H9 (cell line): ENCODE measurements around the gene CORIN. TPM values are rescaled to one million over a fixed set of nuclear protein-coding genes. Genes with fewer than 3 reads are reported as not detected.

Experiments used
- DNase-seq: peaks from one replicate; pipeline ENCODE4 v3.0.0-alpha.2; 2017
- H2AFZ ChIP-seq: one replicate; pipeline ENCODE4 v1.6.1; 2013; ENCODE audit warnings: mild to moderate bottlenecking, low read length, control low read depth, moderate library complexity
- H2AK5ac ChIP-seq: 2 replicates; pipeline ENCODE4 v1.6.1; 2013; ENCODE audit warnings: low read length, control low read depth, mixed read lengths; ENCODE audit not compliant: insufficient read length
- H2BK120ac ChIP-seq: one replicate; pipeline ENCODE4 v1.6.1; 2013; ENCODE audit warnings: low read depth, mild to moderate bottlenecking, low read length, control low read depth, inconsistent platforms; ENCODE audit not compliant: poor library complexity, severe bottlenecking
- H2BK12ac ChIP-seq: 2 replicates; pipeline ENCODE4 v1.6.1; 2013; ENCODE audit warnings: low read length, control low read depth, mixed read lengths, low read depth; ENCODE audit not compliant: insufficient read length
- H2BK15ac ChIP-seq: 2 replicates; pipeline ENCODE4 v1.6.1; 2013; ENCODE audit warnings: low read depth, low read length, control low read depth
- H2BK20ac ChIP-seq: one replicate; pipeline ENCODE4 v1.6.1; 2013; ENCODE audit warnings: low read depth, mild to moderate bottlenecking, low read length, control low read depth, inconsistent platforms; ENCODE audit not compliant: poor library complexity, severe bottlenecking
- H2BK5ac ChIP-seq: 2 replicates; pipeline ENCODE4 v1.6.1; 2013; ENCODE audit warnings: low read length, control low read depth, mixed read lengths; ENCODE audit not compliant: insufficient read length
- H3K14ac ChIP-seq: 2 replicates; pipeline ENCODE4 v1.6.1; 2013; ENCODE audit warnings: low read length, control low read depth; ENCODE audit not compliant: insufficient read depth
- H3K18ac ChIP-seq: 2 replicates; pipeline ENCODE4 v1.6.1; 2013; ENCODE audit warnings: low read depth, mild to moderate bottlenecking, mixed read lengths, low read length, control low read depth; ENCODE audit not compliant: insufficient read length
- H3K23ac ChIP-seq: 2 replicates; pipeline ENCODE4 v1.6.1; 2013; ENCODE audit warnings: low read length, control low read depth, mixed read lengths, low read depth; ENCODE audit not compliant: insufficient read length
- H3K23me2 ChIP-seq: 2 replicates; pipeline ENCODE4 v1.6.1; 2013; ENCODE audit warnings: low read depth, mild to moderate bottlenecking, mixed read lengths, low read length, control low read depth; ENCODE audit not compliant: insufficient read length, poor library complexity, severe bottlenecking
- H3K27ac ChIP-seq: 2 replicates; pipeline ENCODE4 v1.5.1; 2013; ENCODE audit warnings: low read length, control low read depth, mixed read lengths, low read depth; ENCODE audit not compliant: insufficient read length
- H3K27me3 ChIP-seq: 2 replicates; pipeline ENCODE4 v1.6.1; 2013; ENCODE audit warnings: low read length, control low read depth, inconsistent platforms; ENCODE audit not compliant: insufficient read depth
- H3K4ac ChIP-seq: 2 replicates; pipeline ENCODE4 v1.6.1; 2013; ENCODE audit warnings: low read depth, mild to moderate bottlenecking, control low read depth, inconsistent platforms, low read length, moderate library complexity
- H3K4me1 ChIP-seq: 2 replicates; pipeline ENCODE4 v1.6.1; 2013; ENCODE audit warnings: low read length, control low read depth, inconsistent platforms; ENCODE audit not compliant: insufficient read depth
- H3K4me2 ChIP-seq: 2 replicates; pipeline ENCODE4 v1.6.1; 2013; ENCODE audit warnings: low read length, control low read depth, mixed read lengths; ENCODE audit not compliant: insufficient read length, insufficient read depth
- H3K56ac ChIP-seq: 2 replicates; pipeline ENCODE4 v1.6.1; 2013; ENCODE audit warnings: low read depth, mild to moderate bottlenecking, mixed read lengths, low read length, control low read depth; ENCODE audit not compliant: insufficient read length
- H3K79me1 ChIP-seq: 2 replicates; pipeline ENCODE4 v1.6.1; 2013; ENCODE audit warnings: low read depth, mild to moderate bottlenecking, moderate library complexity, low read length, control low read depth, inconsistent platforms; ENCODE audit not compliant: insufficient read depth, poor library complexity, severe bottlenecking
- H3K79me2 ChIP-seq: 2 replicates; pipeline ENCODE4 v1.6.1; 2013; ENCODE audit warnings: low read length, control low read depth, inconsistent platforms; ENCODE audit not compliant: insufficient read depth
- H3K9ac ChIP-seq: 2 replicates; pipeline ENCODE4 v1.6.1; 2013; ENCODE audit warnings: low read length, control low read depth, mixed read lengths; ENCODE audit not compliant: insufficient read length; ENCODE audit errors: extremely low read depth
- H3K9me3 ChIP-seq: one replicate; pipeline ENCODE4 v1.6.1; 2013; ENCODE audit warnings: low read depth, low read length, inconsistent platforms; ENCODE audit not compliant: control insufficient read depth
- H3T11ph ChIP-seq: one replicate; pipeline ENCODE4 v1.6.1; 2013; ENCODE audit warnings: mild to moderate bottlenecking, low read length, control low read depth, inconsistent platforms
- H4K20me1 ChIP-seq: one replicate; pipeline ENCODE4 v1.6.1; 2013; ENCODE audit not compliant: control insufficient read depth, insufficient read length, insufficient read depth
- H4K5ac ChIP-seq: 2 replicates; pipeline ENCODE4 v1.6.1; 2013; ENCODE audit warnings: low read depth, mild to moderate bottlenecking, mixed read lengths, low read length, control low read depth; ENCODE audit not compliant: insufficient read length
- H4K8ac ChIP-seq: replicated peaks from 2 replicates; pipeline ENCODE4 v1.6.1; 2013; ENCODE audit warnings: low read length, control low read depth, mixed read lengths, low read depth; ENCODE audit not compliant: insufficient read length
- H4K91ac ChIP-seq: 2 replicates; pipeline ENCODE4 v1.6.1; 2013; ENCODE audit warnings: low read depth, mild to moderate bottlenecking, moderate library complexity, mixed read lengths, low read length, control low read depth; ENCODE audit not compliant: insufficient read length
- H3K27ac Mint-ChIP-seq, 3 experiments: 2 replicates in 2 of 3; 3 replicates in 1 of 3; pipeline ENCODE4 v1.8.0; 2020 to 2021; ENCODE audit warnings: mixed read lengths in 3 of 3, mild to moderate bottlenecking in 1 of 3, moderate library complexity in 1 of 3
- H3K27me3 Mint-ChIP-seq: 2 replicates; pipeline ENCODE4 v1.8.0; 2021; ENCODE audit warnings: low read depth, mild to moderate bottlenecking, moderate library complexity, mixed read lengths
- H3K36me3 Mint-ChIP-seq, 3 experiments: 2 replicates in 2 of 3; 3 replicates in 1 of 3; pipeline ENCODE4 v1.8.0; 2020 to 2021; ENCODE audit warnings: low read depth in 3 of 3, mixed read lengths in 3 of 3; ENCODE audit not compliant: insufficient read depth in 1 of 3
- H3K4me1 Mint-ChIP-seq, 2 experiments: 2 replicates each; pipeline ENCODE4 v1.8.0; 2020; ENCODE audit warnings: mixed read lengths in 2 of 2
- H3K4me3 Mint-ChIP-seq, 2 experiments: 2 replicates in 1 of 2; 3 replicates in 1 of 2; pipeline ENCODE4 v1.8.0; 2020 to 2021; ENCODE audit warnings: mild to moderate bottlenecking in 2 of 2, mixed read lengths in 2 of 2, moderate library complexity in 1 of 2
- H3K9me3 Mint-ChIP-seq, 2 experiments: 2 replicates in 1 of 2; 3 replicates in 1 of 2; pipeline ENCODE4 v1.8.0; 2020; ENCODE audit warnings: mild to moderate bottlenecking in 2 of 2, mixed read lengths in 2 of 2, moderate library complexity in 1 of 2
- WGBS: extraction: QIAGEN DNeasy Blood & Tissue Kit; methylation state at CpG from one replicate; pipeline ENCODE4 v1.1.7; 2013; ENCODE audit warnings: missing lambda C conversion rate, low lambda C conversion rate, mixed read lengths; ENCODE audit not compliant: insufficient read length; ENCODE audit errors: extremely low coverage; 5-methylcytosine and 5-hydroxymethylcytosine counted together
- total RNA-seq: library from RNA; stranded (reverse); gene quantifications from 2 replicates; pipeline ENCODE4 v1.2.1, GENCODE V29; 2021
- TF ChIP-seq, protein P1 (sequence below): fragments of 200-600 bp; sonication (generic); conservative IDR thresholded peaks from 3 replicates; pipeline ENCODE4 v1.8.0; 2021; ENCODE audit warnings: antibody characterized with exemption, mild to moderate bottlenecking

CORIN gene
- total RNA-seq, 1 experiment from 2014 or later, result 0.39 TPM

GRCh38 chr4:47790105-47790504, 47.8 kb downstream of the CORIN start:
- H3K9me3 Mint-ChIP-seq, result no peaks in the 10 kb centered on the region
- H3K4me1 ChIP-seq, result no peaks in the 10 kb centered on the region
- H3K27ac ChIP-seq, result no peak overlapping the region
- TF ChIP-seq, protein P1, sequence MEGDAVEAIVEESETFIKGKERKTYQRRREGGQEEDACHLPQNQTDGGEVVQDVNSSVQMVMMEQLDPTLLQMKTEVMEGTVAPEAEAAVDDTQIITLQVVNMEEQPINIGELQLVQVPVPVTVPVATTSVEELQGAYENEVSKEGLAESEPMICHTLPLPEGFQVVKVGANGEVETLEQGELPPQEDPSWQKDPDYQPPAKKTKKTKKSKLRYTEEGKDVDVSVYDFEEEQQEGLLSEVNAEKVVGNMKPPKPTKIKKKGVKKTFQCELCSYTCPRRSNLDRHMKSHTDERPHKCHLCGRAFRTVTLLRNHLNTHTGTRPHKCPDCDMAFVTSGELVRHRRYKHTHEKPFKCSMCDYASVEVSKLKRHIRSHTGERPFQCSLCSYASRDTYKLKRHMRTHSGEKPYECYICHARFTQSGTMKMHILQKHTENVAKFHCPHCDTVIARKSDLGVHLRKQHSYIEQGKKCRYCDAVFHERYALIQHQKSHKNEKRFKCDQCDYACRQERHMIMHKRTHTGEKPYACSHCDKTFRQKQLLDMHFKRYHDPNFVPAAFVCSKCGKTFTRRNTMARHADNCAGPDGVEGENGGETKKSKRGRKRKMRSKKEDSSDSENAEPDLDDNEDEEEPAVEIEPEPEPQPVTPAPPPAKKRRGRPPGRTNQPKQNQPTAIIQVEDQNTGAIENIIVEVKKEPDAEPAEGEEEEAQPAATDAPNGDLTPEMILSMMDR, result no peak
- H3K4me1 Mint-ChIP-seq, result peaks cover 6 to 13% of the 10 kb centered on the region in 2 experiments; a peak in 3 of 4 replicates
- H2BK20ac ChIP-seq, result no peak overlapping the region
- H4K91ac ChIP-seq, result no peak overlapping the region
- DNase-seq, result no peak
- no peak overlapping the region for H3K18ac ChIP-seq
- no peak overlapping the region for H3K4me2 ChIP-seq
- no peak overlapping the region for H3T11ph ChIP-seq
- H2AK5ac ChIP-seq, result no peak overlapping the region
- WGBS, result no CpG with 5 or more reads among the region's 8 CpGs
- no peak overlapping the region for H3K9ac ChIP-seq
- no peak overlapping the region for H2BK120ac ChIP-seq
- no peak overlapping the region for H4K5ac ChIP-seq
- no peaks in the 10 kb centered on the region for H4K20me1 ChIP-seq
- H3K23me2 ChIP-seq, result no peaks in the 10 kb centered on the region
- H2BK15ac ChIP-seq, result no peak overlapping the region
- no peak overlapping the region for H4K8ac ChIP-seq
- no peak overlapping the region for H3K23ac ChIP-seq
- H3K79me1 ChIP-seq, result no peaks in the 10 kb centered on the region
- H3K79me2 ChIP-seq, result no peaks in the 10 kb centered on the region
- no peak overlapping the region for H3K4ac ChIP-seq
- H2BK12ac ChIP-seq, result no peak overlapping the region
- no peak overlapping the region for H2AFZ ChIP-seq
- H3K9me3 ChIP-seq, result no peaks in the 10 kb centered on the region
- no peak overlapping the region for H3K27ac Mint-ChIP-seq
- no peak overlapping the region for H3K56ac ChIP-seq
- no peak overlapping the region for H3K14ac ChIP-seq
- no peak overlapping the region for H3K4me3 Mint-ChIP-seq
- no peak overlapping the region for H2BK5ac ChIP-seq
- no peaks in the 10 kb centered on the region for H3K27me3 ChIP-seq
- no peaks in the 10 kb centered on the region for H3K27me3 Mint-ChIP-seq
- H3K36me3 Mint-ChIP-seq, result no peaks in the 10 kb centered on the region
